Lower leg skin (tissue), 3 donors: ENCODE measurements around the gene IL4I1.

Source experiments
- POLR2A ChIP-seq, 2 donors: fragments of 450-650 bp; IDR thresholded peaks; one replicate each; pipeline ENCODE4 v1.6.1; 2016 to 2017; ENCODE audit warnings: antibody characterized with exemption in 2 of 2, mild to moderate bottlenecking in 1 of 2, moderate library complexity in 1 of 2
- TF ChIP-seq, protein P1 (sequence below), 3 donors: fragments of 450-650 bp; IDR thresholded peaks; one replicate each; pipeline ENCODE4 v1.5.1; 2016; ENCODE audit warnings: antibody characterized with exemption in 3 of 3, mild to moderate bottlenecking in 3 of 3, moderate library complexity in 2 of 3

DNA sequence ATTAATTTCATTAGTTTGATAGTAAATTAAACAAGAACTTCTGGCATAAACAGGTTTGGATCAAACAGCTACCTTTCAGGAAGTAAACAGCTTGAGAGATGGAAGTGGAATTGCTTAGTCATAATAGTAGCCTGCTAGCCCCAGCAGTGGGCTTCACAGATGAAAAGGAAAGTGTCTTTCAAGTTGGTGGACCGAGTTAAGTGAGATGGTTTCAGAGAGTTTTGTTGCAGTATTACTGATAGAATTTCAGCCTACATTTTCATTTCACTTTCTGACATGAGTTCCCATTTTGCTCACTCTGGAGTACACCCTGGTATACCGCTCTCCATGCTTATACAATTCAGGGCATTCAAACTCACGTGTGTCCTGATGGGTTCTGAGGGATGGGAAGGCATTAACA, 47.7 kb downstream of the IL4I1 start:
- TF ChIP-seq, protein P1, sequence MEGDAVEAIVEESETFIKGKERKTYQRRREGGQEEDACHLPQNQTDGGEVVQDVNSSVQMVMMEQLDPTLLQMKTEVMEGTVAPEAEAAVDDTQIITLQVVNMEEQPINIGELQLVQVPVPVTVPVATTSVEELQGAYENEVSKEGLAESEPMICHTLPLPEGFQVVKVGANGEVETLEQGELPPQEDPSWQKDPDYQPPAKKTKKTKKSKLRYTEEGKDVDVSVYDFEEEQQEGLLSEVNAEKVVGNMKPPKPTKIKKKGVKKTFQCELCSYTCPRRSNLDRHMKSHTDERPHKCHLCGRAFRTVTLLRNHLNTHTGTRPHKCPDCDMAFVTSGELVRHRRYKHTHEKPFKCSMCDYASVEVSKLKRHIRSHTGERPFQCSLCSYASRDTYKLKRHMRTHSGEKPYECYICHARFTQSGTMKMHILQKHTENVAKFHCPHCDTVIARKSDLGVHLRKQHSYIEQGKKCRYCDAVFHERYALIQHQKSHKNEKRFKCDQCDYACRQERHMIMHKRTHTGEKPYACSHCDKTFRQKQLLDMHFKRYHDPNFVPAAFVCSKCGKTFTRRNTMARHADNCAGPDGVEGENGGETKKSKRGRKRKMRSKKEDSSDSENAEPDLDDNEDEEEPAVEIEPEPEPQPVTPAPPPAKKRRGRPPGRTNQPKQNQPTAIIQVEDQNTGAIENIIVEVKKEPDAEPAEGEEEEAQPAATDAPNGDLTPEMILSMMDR (IDR thresholded peaks at IDR 0.05), result no peak
- TF ChIP-seq POLR2A (IDR thresholded peaks at IDR 0.05), result no peak
